ENCODE measurements around the gene CKMT2.
"Not testable (repeated sequence)": the region's sequence is repeated elsewhere in the genome, so short reads cannot be mapped to it uniquely, and the experiment has no call there.

Gene CKMT2

GRCh38 chr5:81251922-81252321, 18.8 kb downstream of the CKMT2 start:
- no peak for DNase-seq (ENCODE audit: low spot score)

- no peak for DNase-seq (ENCODE audit: low spot score)
These were observed 19.8 kb downstream of the CKMT2 start for GRCh38 chr5:81252904-81253303.

GRCh38 chr5:81253875-81254274, 20.8 kb downstream of the CKMT2 start:
- DNase-seq (ENCODE audit: low spot score), result no peak

- no peak for DNase-seq (ENCODE audit: low spot score)
These were observed 21.9 kb downstream of the CKMT2 start for GRCh38 chr5:81254886-81255559.

- no peak for DNase-seq (ENCODE audit: low spot score)
These were observed 23.6 kb downstream of the CKMT2 start for GRCh38 chr5:81256766-81257165.

GRCh38 chr5:81262796-81263195, 29.7 kb downstream of the CKMT2 start:
- not testable (repeated sequence) for DNase-seq (ENCODE audit: low spot score)

GRCh38 chr5:81265101-81265500, 32.0 kb downstream of the CKMT2 start:
- no peak for DNase-seq (ENCODE audit: low spot score)

- peak; percentile 58 for DNase-seq (ENCODE audit: low spot score)
These were observed 35.5 kb downstream of the CKMT2 start for GRCh38 chr5:81268521-81269196.

GRCh38 chr5:81269751-81270393, 36.8 kb downstream of the CKMT2 start:
- DNase-seq (ENCODE audit: low spot score), result no peak

GRCh38 chr5:81270394-81271027, 37.4 kb downstream of the CKMT2 start:
- DNase-seq (ENCODE audit: low spot score), result not testable (repeated sequence)

- no peak for DNase-seq (ENCODE audit: low spot score)
These were observed 50.9 kb downstream of the CKMT2 start for GRCh38 chr5:81283976-81284375.

- no peak for DNase-seq (ENCODE audit: low spot score)
These were observed 53.0 kb downstream of the CKMT2 start for GRCh38 chr5:81286059-81286617.

GRCh38 chr5:81288021-81288433, 54.9 kb downstream of the CKMT2 start:
- no peak for DNase-seq (ENCODE audit: low spot score)

GRCh38 chr5:81290146-81290545, 57.0 kb downstream of the CKMT2 start:
- no peak for DNase-seq (ENCODE audit: low spot score)

GRCh38 chr5:81292130-81292529, 59.0 kb downstream of the CKMT2 start:
- DNase-seq (ENCODE audit: low spot score), result no peak

GRCh38 chr5:81294021-81294420, 60.9 kb downstream of the CKMT2 start:
- DNase-seq (ENCODE audit: low spot score), result not testable (repeated sequence)

- no peak for DNase-seq (ENCODE audit: low spot score)
These were observed 64.4 kb downstream of the CKMT2 start for GRCh38 chr5:81297531-81297930.

- no peak for DNase-seq (ENCODE audit: low spot score)
These were observed 67.8 kb downstream of the CKMT2 start for GRCh38 chr5:81300921-81301270.

- peak; percentile 96 for DNase-seq (ENCODE audit: low spot score)
These were observed 68.3 kb downstream of the CKMT2 start, which contains the start of gene ZCCHC9 for GRCh38 chr5:81301271-81302015. Gene ZCCHC9, plus strand, starts transcription at chr5:81301587. Its CDS starts 3,171 bp downstream, at chr5:81304758.

GRCh38 chr5:81302596-81302995, 69.5 kb downstream of the CKMT2 start:
- no peak for DNase-seq (ENCODE audit: low spot score)

- DNase-seq (ENCODE audit: low spot score), result no peak
These were observed 70.4 kb downstream of the CKMT2 start for GRCh38 chr5:81303563-81303962.

GRCh38 chr5:81305785-81306184, 72.7 kb downstream of the CKMT2 start:
- DNase-seq (ENCODE audit: low spot score), result no peak

Measured in LoVo (cell line).